H1 (cell line): ENCODE data around the gene C5AR2. TPM values are rescaled to one million over a fixed set of nuclear protein-coding genes. Genes with fewer than 3 reads are reported as not detected.

ENCODE experiments used
- CTCF ChIA-PET: fragments of 300-600 bp; sonication (Branson Sonifier 250); formaldehyde crosslinking; loops from one replicate; lab custom pipeline; 2021; ENCODE audit not compliant: partially characterized antibody; lab: Charles Lee
- POLR2A ChIA-PET: fragments of 300-600 bp; sonication (Branson Sonifier 250); formaldehyde crosslinking; loops from one replicate; lab custom pipeline; 2021; ENCODE audit warnings: inconsistent platforms; ENCODE audit not compliant: partially characterized antibody; lab: Charles Lee
- DNase-seq, 2 experiments: peaks; one replicate each; pipeline versions ENCODE4 v3.0.0 to v3.0.0-alpha.2; 2010 to 2022; ENCODE audit warnings: low spot score in 2 of 2, low read depth in 1 of 2, mixed read lengths in 1 of 2
- FAIRE-seq: peaks from 2 replicates; lab custom pipeline; 2011; peaks lifted over from hg19 to GRCh38; lab: Jason Lieb, UNC
- H2AFZ ChIP-seq: 2 replicates; pipeline ENCODE4 v1.8.1; 2012; ENCODE audit warnings: low read length, inconsistent platforms
- H2AK5ac ChIP-seq: 2 replicates; pipeline ENCODE4 v1.6.1; 2013; ENCODE audit warnings: low read depth, low read length
- H2BK120ac ChIP-seq: replicated peaks from 2 replicates; pipeline ENCODE3; 2013; ENCODE audit warnings: low read depth, low read length, inconsistent platforms
- H2BK12ac ChIP-seq: 2 replicates; pipeline ENCODE4 v1.6.1; 2013; ENCODE audit warnings: low read depth, low read length
- H2BK15ac ChIP-seq: 2 replicates; pipeline ENCODE4 v1.6.1; 2013; ENCODE audit warnings: low read length
- H2BK20ac ChIP-seq: 2 replicates; pipeline ENCODE4 v1.6.1; 2013; ENCODE audit warnings: low read length
- H2BK5ac ChIP-seq: 2 replicates; pipeline ENCODE4 v1.6.1; 2013; ENCODE audit warnings: low read depth, low read length
- H3K14ac ChIP-seq: 2 replicates; pipeline ENCODE4 v1.6.1; 2013; ENCODE audit warnings: inconsistent platforms; ENCODE audit not compliant: insufficient read length
- H3K18ac ChIP-seq: 2 replicates; pipeline ENCODE4 v1.6.1; 2013; ENCODE audit warnings: low read length; ENCODE audit errors: extremely low read depth
- H3K23ac ChIP-seq: 2 replicates; pipeline ENCODE4 v1.6.1; 2013; ENCODE audit warnings: inconsistent platforms; ENCODE audit not compliant: insufficient read length
- H3K23me2 ChIP-seq: 2 replicates; pipeline ENCODE4 v1.6.1; 2013; ENCODE audit warnings: low read depth, low read length
- H3K27ac ChIP-seq: 2 replicates; pipeline ENCODE4 v1.6.1; 2011; ENCODE audit warnings: low read depth, low read length, inconsistent platforms
- H3K27me3 ChIP-seq, 4 experiments: replicated peaks in 1 of 4; 1 replicate in 1 of 4; 2 replicates in 3 of 4; pipeline versions ENCODE4 v1.6.1 to v1.8.1; 2011 to 2013; ENCODE audit warnings: low read length in 3 of 4, mild to moderate bottlenecking in 3 of 4, inconsistent platforms in 2 of 4, mixed read lengths in 2 of 4, moderate library complexity in 1 of 4; ENCODE audit not compliant: control insufficient read depth in 3 of 4, insufficient read depth in 3 of 4; ENCODE audit errors: extremely low read depth in 1 of 4
- H3K36me3 ChIP-seq, 4 experiments: 2 replicates each; pipeline versions ENCODE4 v1.6.1 to v1.8.1; 2011 to 2013; ENCODE audit warnings: mild to moderate bottlenecking in 4 of 4, low read length in 3 of 4, moderate library complexity in 2 of 4, control low read depth in 1 of 4, inconsistent platforms in 1 of 4; ENCODE audit not compliant: insufficient read depth in 4 of 4, control insufficient read depth in 2 of 4
- H3K4ac ChIP-seq: replicated peaks from 2 replicates; pipeline ENCODE3; 2013; ENCODE audit warnings: low read length, low read depth, mixed read lengths, inconsistent platforms; ENCODE audit not compliant: insufficient read length
- H3K4me1 ChIP-seq, 4 experiments: replicated peaks in 1 of 4; 1 replicate in 1 of 4; 2 replicates in 3 of 4; pipeline versions ENCODE4 v1.6.1 to v1.8.1; 2011 to 2013; ENCODE audit warnings: low read length in 3 of 4, inconsistent platforms in 2 of 4, mixed read lengths in 1 of 4; ENCODE audit not compliant: insufficient read depth in 4 of 4, control insufficient read depth in 3 of 4
- H3K4me2 ChIP-seq, 2 experiments: 2 replicates each; pipeline versions ENCODE4 v1.6.1 to v1.8.1; 2011 to 2013; ENCODE audit warnings: low read depth in 2 of 2, low read length in 2 of 2, control low read depth in 1 of 2, inconsistent platforms in 1 of 2, mild to moderate bottlenecking in 1 of 2; ENCODE audit not compliant: insufficient read depth in 1 of 2
- H3K4me3 ChIP-seq, 4 experiments: fragments of 200-600, 300-600 bp in 1 of 4; sonication (generic), shearing (Covaris generic), sonication (Bioruptor Twin) in 1 of 4; 2 replicates each; pipeline versions ENCODE4 v1.5.1 to v1.8.1; 2011 to 2016; ENCODE audit warnings: low read length in 4 of 4, low read depth in 3 of 4, control low read depth in 2 of 4, inconsistent platforms in 2 of 4, mild to moderate bottlenecking in 2 of 4, mixed read lengths in 1 of 4, moderate library complexity in 1 of 4; ENCODE audit not compliant: insufficient read depth in 2 of 4; ENCODE audit errors: extremely low read depth in 1 of 4
- H3K56ac ChIP-seq: replicated peaks from 2 replicates; pipeline ENCODE3; 2013; ENCODE audit warnings: low read depth, mild to moderate bottlenecking, mixed read lengths, low read length, inconsistent platforms; ENCODE audit not compliant: insufficient read length
- H3K79me1 ChIP-seq: 2 replicates; pipeline ENCODE4 v1.6.1; 2013; ENCODE audit warnings: low read depth, low read length, control low read depth
- H3K79me2 ChIP-seq, 2 experiments: 2 replicates each; pipeline versions ENCODE4 v1.6.1 to v1.8.1; 2012 to 2013; ENCODE audit warnings: low read length in 2 of 2, mild to moderate bottlenecking in 2 of 2, inconsistent platforms in 1 of 2; ENCODE audit not compliant: insufficient read depth in 2 of 2, control insufficient read depth in 1 of 2
- H3K9ac ChIP-seq, 4 experiments: replicated peaks in 1 of 4; 1 replicate in 1 of 4; 2 replicates in 3 of 4; pipeline versions ENCODE4 v1.6.1 to v1.8.1; 2011 to 2013; ENCODE audit warnings: low read depth in 3 of 4, low read length in 3 of 4, control low read depth in 2 of 4, mild to moderate bottlenecking in 2 of 4, moderate library complexity in 2 of 4, inconsistent platforms in 1 of 4; ENCODE audit errors: extremely low read depth in 1 of 4
- H3K9me3 ChIP-seq, 2 experiments: 2 replicates each; pipeline versions ENCODE4 v1.6.1 to v1.8.1; 2012 to 2013; ENCODE audit warnings: mild to moderate bottlenecking in 2 of 2, moderate library complexity in 2 of 2, control low read depth in 1 of 2, inconsistent platforms in 1 of 2, low read depth in 1 of 2, low read length in 1 of 2, mixed read lengths in 1 of 2; ENCODE audit not compliant: insufficient read depth in 2 of 2
- H4K20me1 ChIP-seq, 2 experiments: replicated peaks in 1 of 2; 2 replicates each; pipeline versions ENCODE3 to v1.8.1; 2011 to 2013; ENCODE audit warnings: inconsistent platforms in 2 of 2, low read length in 2 of 2, mild to moderate bottlenecking in 1 of 2; ENCODE audit not compliant: insufficient read depth in 2 of 2, control insufficient read depth in 1 of 2
- H4K5ac ChIP-seq: 2 replicates; pipeline ENCODE4 v1.6.1; 2013; ENCODE audit warnings: low read length, low read depth, mixed read lengths, inconsistent platforms; ENCODE audit not compliant: insufficient read length
- H4K8ac ChIP-seq: 2 replicates; pipeline ENCODE4 v1.8.0; 2013; ENCODE audit warnings: mild to moderate bottlenecking, moderate library complexity, low read length, inconsistent platforms; ENCODE audit not compliant: insufficient read depth; ENCODE audit errors: extremely low read depth
- H4K91ac ChIP-seq: replicated peaks from 2 replicates; pipeline ENCODE3; 2013; ENCODE audit warnings: low read length, mixed read lengths, inconsistent platforms; ENCODE audit not compliant: insufficient read length
- CBX5 ChIP-seq: fragments of 300-800, 300-1000 bp; sonication (generic); IDR thresholded peaks from 2 replicates; pipeline ENCODE4 v1.7.1; 2016; ENCODE audit warnings: antibody characterized with exemption, low read length, low read depth
- CBX8 ChIP-seq: fragments of 300-800, 300-1000 bp; sonication (generic); IDR thresholded peaks from 2 replicates; pipeline ENCODE4 v1.7.1; 2016; ENCODE audit warnings: low read depth, low read length, borderline replicate concordance
- CTBP2 ChIP-seq: IDR thresholded peaks from 2 replicates; pipeline ENCODE4 v1.7.0; 2011; ENCODE audit warnings: borderline replicate concordance, mild to moderate bottlenecking, moderate library complexity, mixed read lengths, low read length; ENCODE audit not compliant: insufficient read depth, insufficient read length
- HDAC2 ChIP-seq, 2 experiments: fragments of 300-600 bp in 1 of 2; sonication (generic) in 1 of 2; IDR thresholded peaks; 2 replicates each; pipeline ENCODE4 v1.6.1; 2011 to 2012; ENCODE audit warnings: low read depth in 2 of 2, low read length in 2 of 2, mild to moderate bottlenecking in 2 of 2, moderate library complexity in 2 of 2, borderline replicate concordance in 1 of 2, inconsistent platforms in 1 of 2
- KDM1A ChIP-seq: fragments of 200-600, 300-600 bp; sonication (generic); IDR thresholded peaks from 2 replicates; pipeline ENCODE4 v1.7.1; 2016; ENCODE audit warnings: mild to moderate bottlenecking, low read length, borderline replicate concordance
- NANOG ChIP-seq: IDR thresholded peaks from 2 replicates; pipeline ENCODE4 v1.6.1; 2011; ENCODE audit warnings: low read length, low read depth, mild to moderate bottlenecking, inconsistent platforms; ENCODE audit not compliant: insufficient read depth, poor library complexity, severe bottlenecking
- NRF1 ChIP-seq: IDR thresholded peaks from 2 replicates; pipeline ENCODE4 v1.6.1; 2011; ENCODE audit warnings: mild to moderate bottlenecking, low read depth, low read length, improper control_type of control experiment
- RFX5 ChIP-seq: IDR thresholded peaks from 2 replicates; pipeline ENCODE4 v1.6.1; 2011; ENCODE audit warnings: low read depth, low read length, improper control_type of control experiment, borderline replicate concordance
- RXRA ChIP-seq: IDR thresholded peaks from 2 replicates; pipeline ENCODE4 v1.6.1; 2011; ENCODE audit warnings: low read depth, mild to moderate bottlenecking, low read length, moderate library complexity; ENCODE audit not compliant: insufficient read depth
- SAP30 ChIP-seq: fragments of 300-600 bp; sonication (generic); IDR thresholded peaks from 2 replicates; pipeline ENCODE4 v1.7.1; 2012; ENCODE audit warnings: low read length, moderate library complexity, mild to moderate bottlenecking, inconsistent platforms; ENCODE audit not compliant: insufficient read depth, insufficient replicate concordance
- SP1 ChIP-seq: IDR thresholded peaks from 2 replicates; pipeline ENCODE4 v1.6.1; 2011; ENCODE audit warnings: low read depth, low read length
- WGBS, 2 experiments: shearing (Covaris generic) in 1 of 2; methylation state at CpG; one replicate each; pipeline versions ENCODE4 v1.1.6 to v1.1.7; 2013 to 2015; ENCODE audit warnings: low lambda C conversion rate in 2 of 2, mixed read lengths in 2 of 2, inconsistent platforms in 1 of 2, low coverage in 1 of 2, missing lambda C conversion rate in 1 of 2; ENCODE audit not compliant: insufficient replicate concordance in 2 of 2, insufficient coverage in 1 of 2, insufficient read length in 1 of 2; ENCODE audit errors: extremely low coverage in 1 of 2, missing lambda C conversion rate in 1 of 2; 5-methylcytosine and 5-hydroxymethylcytosine counted together
- polyA plus RNA-seq, 7 experiments: library from polyadenylated mRNA; depleted of rRNA in 3 of 7; stranded (reverse) in 5 of 7; unstranded in 2 of 7; fragments of >200 nt in 5 of 7; fragments of 200-250 nt in 2 of 7; gene quantifications; 1 replicate in 5 of 7; 2 replicates in 1 of 7; 4 replicates in 1 of 7; pipeline versions ENCODE4 v1.2.1 to v1.2.3, GENCODE V29; 2011 to 2013; ENCODE audit warnings: missing spikeins in 2 of 7, mixed read lengths in 2 of 7
- total RNA-seq: library from RNA; stranded (reverse); fragmentation: NEBNext Ultra II Directional; extraction: Animal tissue kit (Norgen Biotek cat#: 25700); gene quantifications from 2 replicates; pipeline ENCODE4 v1.2.1, GENCODE V29; 2021
- TF ChIP-seq, protein P1 (sequence below): IDR thresholded peaks from 2 replicates; pipeline ENCODE4 v1.6.1; 2012; ENCODE audit warnings: inconsistent platforms

The C5AR2 gene
- total and polyA plus RNA-seq, 2 of the 8 experiments (the other 6 are each of a cell fraction or from before 2014, with no cell fraction given): 0.08 to 0.15 TPM

DNA sequence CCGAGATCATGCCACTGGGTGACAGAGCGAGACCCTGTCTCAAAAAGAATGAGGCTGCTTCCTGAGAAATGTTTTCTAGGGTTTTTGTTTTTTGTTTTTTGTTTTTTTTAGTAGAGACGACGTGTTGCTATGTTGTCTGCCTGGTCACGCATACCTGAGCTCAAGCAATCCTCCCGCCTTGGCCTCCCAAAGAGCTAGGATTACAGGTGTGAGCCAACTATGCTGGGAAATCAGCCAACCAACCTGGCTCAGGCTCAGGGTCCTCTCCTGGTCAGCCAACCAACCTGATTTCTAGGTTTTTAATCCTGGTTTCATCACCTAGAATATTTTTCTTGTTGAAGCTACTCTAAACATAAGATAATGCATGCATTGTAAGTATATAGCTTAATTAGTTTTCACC is 24.9 kb downstream of the C5AR2 start:
- Histone ChIP-seq H2BK12ac (no peak overlapping the region), H2BK15ac (no peak overlapping the region), H3K4me2 (no peak overlapping the region), H4K8ac (no peak overlapping the region), H3K23ac (no peak overlapping the region), H4K91ac (no peak overlapping the region), H3K56ac (no peak overlapping the region), H2BK5ac (no peak overlapping the region), H3K79me1 (peaks cover 9% of the 10 kb centered on the region), H3K27ac (no peak overlapping the region), H2AFZ (no peak overlapping the region), H4K5ac (no peak overlapping the region), H3K4me3 (no peak overlapping the region), H3K4me1 (peaks cover 0 to 2% (median 0%) of the 10 kb centered on the region in 4 experiments; a peak in 1 of 7 replicates), H2BK20ac (no peak overlapping the region), H2BK120ac (no peak overlapping the region), H3K23me2 (no peaks in the 10 kb centered on the region), H3K14ac (no peak overlapping the region), H3K9me3 (no peaks in the 10 kb centered on the region), H2AK5ac (no peak overlapping the region), H3K18ac (no peak overlapping the region), H3K27me3 (no peaks in the 10 kb centered on the region), H4K20me1 (peaks cover 3 to 13% of the 10 kb centered on the region in 2 experiments), H3K9ac (no peak overlapping the region), H3K36me3 (peaks cover 54 to 88% (median 74%) of the 10 kb centered on the region in 4 experiments), H3K79me2 (peaks cover 0 to 18% of the 10 kb centered on the region in 2 experiments; a peak in 3 of 4 replicates), H3K4ac (no peak overlapping the region)
- CTCF ChIA-PET: interaction anchor here (0.6 to 1.7 kb wide), 8 partner anchors 8 to 398 kb away, joined by 3 to 8 read pairs (median 4); partner anchors contain the start of gene DHX34
- no peak for DNase-seq
- POLR2A ChIA-PET: interaction anchor here (1.1 to 3.2 kb wide), 4 partner anchors 12 to 19 kb away, joined by 3 to 12 read pairs (median 4); no protein-coding TSS in a partner anchor
- WGBS, 2 experiments: 98% methylated on average over 6 of the region's 6 CpGs; no CpG with 5 or more reads in 1 of the 2 experiments
- no peak for FAIRE-seq
- TF ChIP-seq CTBP2: no peak
- TF ChIP-seq RFX5: no peak
- no peak for TF ChIP-seq SP1
- TF ChIP-seq CBX8: no peak
- no peak for TF ChIP-seq KDM1A
- no peak for TF ChIP-seq CBX5
- no peak for TF ChIP-seq NRF1
- TF ChIP-seq RXRA: no peak
- no peak for TF ChIP-seq HDAC2 (IDR thresholded peaks at IDR 0.05; ENCODE audit: borderline replicate concordance in 1 of 2, low read depth in 2 of 2, low read length in 2 of 2)
- TF ChIP-seq, protein P1, sequence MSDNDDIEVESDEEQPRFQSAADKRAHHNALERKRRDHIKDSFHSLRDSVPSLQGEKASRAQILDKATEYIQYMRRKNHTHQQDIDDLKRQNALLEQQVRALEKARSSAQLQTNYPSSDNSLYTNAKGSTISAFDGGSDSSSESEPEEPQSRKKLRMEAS: no peak
- TF ChIP-seq SAP30: no peak
- TF ChIP-seq NANOG: no peak
